Breast epithelium (tissue), 4 donors: ENCODE results near the gene SFMBT2. TPM values are rescaled to one million over a fixed set of nuclear protein-coding genes. Genes with fewer than 3 reads are reported as not detected.

Source experiments
- DNase-seq, 2 donors: peaks; one replicate each; pipeline ENCODE4 v3.0.0-alpha.2; 2019; ENCODE audit warnings: low spot score in 2 of 2
- H3K27ac ChIP-seq, 2 donors: fragments of 200-600 bp; sonication (generic) in 1 of 2; one replicate each; pipeline ENCODE4 v1.5.1; 2016 to 2019; ENCODE audit warnings: mild to moderate bottlenecking in 1 of 2
- H3K27me3 ChIP-seq, 2 donors: fragments of 200-600 bp; sonication (generic) in 1 of 2; one replicate each; pipeline versions ENCODE4 v1.5.1 to v1.6.0; 2017 to 2019; ENCODE audit warnings: control low read depth in 1 of 2, mild to moderate bottlenecking in 1 of 2
- H3K36me3 ChIP-seq: fragments of 200-600 bp; one replicate; pipeline ENCODE4 v1.5.1; 2019
- H3K4me1 ChIP-seq, 2 donors: fragments of 200-600 bp; sonication (generic); one replicate each; pipeline ENCODE4 v1.5.1; 2016 to 2019; ENCODE audit warnings: control low read depth in 1 of 2
- H3K4me3 ChIP-seq, 3 donors: fragments of 200-600 bp; sonication (generic); 1 replicate in 2 of 3; 2 replicates in 1 of 3; pipeline ENCODE4 v1.5.1; 2016 to 2019; ENCODE audit warnings: mild to moderate bottlenecking in 3 of 3, moderate library complexity in 2 of 3
- H3K9me3 ChIP-seq, 2 donors: fragments of 200-600 bp; sonication (generic) in 1 of 2; one replicate each; pipeline ENCODE4 v1.5.1; 2016 to 2019; ENCODE audit warnings: control low read depth in 1 of 2
- CTCF ChIP-seq, 3 donors: fragments of 450-650 bp; IDR thresholded peaks; one replicate each; pipeline ENCODE4 v1.5.1; 2016 to 2017; ENCODE audit warnings: antibody characterized with exemption in 3 of 3, mild to moderate bottlenecking in 3 of 3, moderate library complexity in 3 of 3
- POLR2A ChIP-seq: fragments of 450-650 bp; IDR thresholded peaks from one replicate; pipeline ENCODE4 v1.6.1; 2016; ENCODE audit warnings: antibody characterized with exemption, mild to moderate bottlenecking, moderate library complexity
- POLR2AphosphoS5 ChIP-seq, 3 donors: sonication (generic); formaldehyde crosslinking; IDR thresholded peaks; one replicate each; pipeline ENCODE4 v1.6.1; 2017; ENCODE audit warnings: antibody characterized with exemption in 3 of 3
- intact Hi-C: fragments of 100-400 bp; cut with DNase I; formaldehyde crosslinking; loops from one replicate; pipeline ENCODE4 v1.15.1; 2023; ENCODE audit warnings: low total_unique reads
- total RNA-seq, 3 donors: library from RNA; depleted of rRNA; stranded (reverse); fragments of >200 nt; gene quantifications; one replicate each; pipeline ENCODE4 v1.1.0, GENCODE V29; 2016

The SFMBT2 gene
- total RNA-seq, 3 donors from 2014 or later = 3.5 to 32.8 (median 22.8) TPM

- DNase-seq = no peak
- Histone ChIP-seq H3K36me3 (no peaks in the 10 kb centered on the region), H3K27ac (no peak overlapping the region), H3K27me3 (no peaks in the 10 kb centered on the region), H3K4me3 (no peak overlapping the region), H3K4me1 (no peaks in the 10 kb centered on the region), H3K9me3 (no peaks in the 10 kb centered on the region)
- intact Hi-C loops = no loop called here
- TF ChIP-seq POLR2AphosphoS5 (IDR thresholded peaks at IDR 0.05) (no peak), CTCF (IDR thresholded peaks at IDR 0.05) (no peak), POLR2A (no peak)
These were observed 112.3 kb downstream of the SFMBT2 start for GRCh38 chr10:7298495-7298894.

DNA sequence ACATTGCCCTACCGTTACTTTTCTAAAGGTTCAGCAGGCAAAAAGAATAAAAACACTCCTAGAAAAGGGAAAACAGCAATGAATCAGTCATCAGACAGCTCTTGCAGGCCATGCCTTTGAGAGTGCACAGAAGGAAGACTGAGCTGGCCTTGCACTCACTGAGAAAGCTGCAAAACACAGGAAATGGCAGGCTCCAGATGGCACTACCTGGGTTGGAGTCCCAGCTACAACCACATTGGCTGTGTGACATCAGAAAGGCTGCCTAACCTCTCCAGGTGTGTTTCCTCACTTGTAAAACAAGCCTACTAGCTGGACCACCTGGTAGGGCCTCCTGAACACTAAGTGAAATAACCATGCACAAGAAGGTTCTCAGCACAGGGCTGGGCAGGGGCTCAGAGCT, 113.7 kb downstream of the SFMBT2 start:
- Histone ChIP-seq H3K4me3 (no peak overlapping the region), H3K9me3 (no peaks in the 10 kb centered on the region), H3K36me3 (no peaks in the 10 kb centered on the region), H3K27me3 (no peaks in the 10 kb centered on the region), H3K4me1 (no peaks in the 10 kb centered on the region), H3K27ac (no peak overlapping the region)
- DNase-seq = no peak
- TF ChIP-seq CTCF (IDR thresholded peaks at IDR 0.05) = no peak
- no peak for TF ChIP-seq POLR2A
- TF ChIP-seq POLR2AphosphoS5 (IDR thresholded peaks at IDR 0.05) = no peak
- intact Hi-C loops = no loop called here

- Histone ChIP-seq H3K27me3 (no peaks in the 10 kb centered on the region), H3K27ac (no peak overlapping the region), H3K9me3 (no peaks in the 10 kb centered on the region), H3K36me3 (no peaks in the 10 kb centered on the region), H3K4me3 (no peak overlapping the region), H3K4me1 (no peaks in the 10 kb centered on the region)
- no peak for DNase-seq
- intact Hi-C loops = no loop called here
- no peak for TF ChIP-seq POLR2A
- no peak for TF ChIP-seq POLR2AphosphoS5 (IDR thresholded peaks at IDR 0.05)
- no peak for TF ChIP-seq CTCF (IDR thresholded peaks at IDR 0.05)
These were observed 114.2 kb downstream of the SFMBT2 start for GRCh38 chr10:7296648-7297047.

- TF ChIP-seq POLR2AphosphoS5 (IDR thresholded peaks at IDR 0.05) = no peak
- Histone ChIP-seq H3K27ac (no peak overlapping the region), H3K36me3 (no peaks in the 10 kb centered on the region), H3K4me3 (no peak overlapping the region), H3K9me3 (no peaks in the 10 kb centered on the region), H3K4me1 (no peaks in the 10 kb centered on the region), H3K27me3 (no peaks in the 10 kb centered on the region)
- DNase-seq = no peak
- intact Hi-C loops = no loop called here
These were observed 114.8 kb downstream of the SFMBT2 start for GRCh38 chr10:7296076-7296475.

- no peaks in the 10 kb centered on the region for H3K27me3 ChIP-seq
- no peaks in the 10 kb centered on the region for H3K36me3 ChIP-seq
- H3K27ac ChIP-seq = no peak overlapping the region
- H3K4me3 ChIP-seq = no peak overlapping the region
- DNase-seq = no peak
- intact Hi-C loops = no loop called here
- no peaks in the 10 kb centered on the region for H3K4me1 ChIP-seq
- H3K9me3 ChIP-seq = no peaks in the 10 kb centered on the region
- TF ChIP-seq POLR2AphosphoS5 (IDR thresholded peaks at IDR 0.05) = no peak
- TF ChIP-seq CTCF (IDR thresholded peaks at IDR 0.05) = no peak
- TF ChIP-seq POLR2A = no peak
These were observed 117.4 kb downstream of the SFMBT2 start for GRCh38 chr10:7293378-7293920.
